HepG2 (cell line): ENCODE data around the gene SPTAN1. TPM values are rescaled to one million over a fixed set of nuclear protein-coding genes. Genes with fewer than 3 reads are reported as not detected.

Source experiments
- ATF2 ChIP-seq: sonication (generic); formaldehyde crosslinking; IDR thresholded peaks from 2 replicates; pipeline ENCODE4 v1.4.0; 2020; ENCODE audit warnings: missing genetic modification reagents
- CSRNP1 ChIP-seq: sonication (generic); formaldehyde crosslinking; IDR thresholded peaks from 2 replicates; pipeline ENCODE4 v1.8.1; 2023; ENCODE audit warnings: mild to moderate bottlenecking, missing genetic modification reagents
- FIP1L1 ChIP-seq: fragments of 200-400 bp; formaldehyde crosslinking; IDR thresholded peaks from 2 replicates; pipeline ENCODE4 v1.6.1; 2018; ENCODE audit warnings: low read depth, mild to moderate bottlenecking, low read length, moderate library complexity, borderline replicate concordance; ENCODE audit not compliant: insufficient read depth
- HMGA1 ChIP-seq: sonication (generic); formaldehyde crosslinking; conservative IDR thresholded peaks from 2 replicates; pipeline ENCODE4 v1.4.0; 2020; ENCODE audit warnings: missing genetic modification reagents
- JUN ChIP-seq: sonication (generic); formaldehyde crosslinking; IDR thresholded peaks from 2 replicates; pipeline ENCODE4 v1.4.0; 2020; ENCODE audit warnings: mild to moderate bottlenecking, missing genetic modification reagents
- KAT7 ChIP-seq: IDR thresholded peaks from 2 replicates; pipeline ENCODE4 v1.6.1; 2018; ENCODE audit warnings: borderline replicate concordance, missing compliant biosample characterization
- LBX2 ChIP-seq: sonication (generic); formaldehyde crosslinking; IDR thresholded peaks from 2 replicates; pipeline ENCODE4 v1.5.0; 2020; ENCODE audit warnings: missing genetic modification reagents, mild to moderate bottlenecking, borderline replicate concordance
- MEIS2 ChIP-seq: sonication (generic); formaldehyde crosslinking; IDR thresholded peaks from 2 replicates; pipeline ENCODE4 v1.9.0; 2021; ENCODE audit warnings: mild to moderate bottlenecking, missing genetic modification reagents
- MLLT10 ChIP-seq: sonication (generic); formaldehyde crosslinking; IDR thresholded peaks from 2 replicates; pipeline ENCODE4 v1.4.0; 2020; ENCODE audit warnings: missing genetic modification reagents
- MZF1 ChIP-seq: sonication (generic); formaldehyde crosslinking; IDR thresholded peaks from 2 replicates; pipeline ENCODE4 v1.8.1; 2023; ENCODE audit warnings: mild to moderate bottlenecking, missing genetic modification reagents, borderline replicate concordance
- NFE2L1 ChIP-seq: sonication (generic); formaldehyde crosslinking; IDR thresholded peaks from 2 replicates; pipeline ENCODE4 v1.4.0; 2020; ENCODE audit warnings: missing genetic modification reagents, mild to moderate bottlenecking, borderline replicate concordance
- PHF20 ChIP-seq: sonication (generic); formaldehyde crosslinking; IDR thresholded peaks from 2 replicates; pipeline ENCODE4 v1.5.0; 2020; ENCODE audit warnings: mild to moderate bottlenecking, missing genetic modification reagents
- RELA ChIP-seq: sonication (generic); formaldehyde crosslinking; IDR thresholded peaks from 2 replicates; pipeline ENCODE4 v1.4.0; 2020; ENCODE audit warnings: missing genetic modification reagents
- SP1 ChIP-seq, 2 experiments: fragments of 450-650 bp in 1 of 2; sonication (generic) in 1 of 2; formaldehyde crosslinking in 1 of 2; IDR thresholded peaks; 2 replicates each; pipeline versions ENCODE4 v1.4.0 to v1.6.1; 2016 to 2020; ENCODE audit warnings: missing genetic modification reagents in 1 of 2
- SP140L ChIP-seq: sonication (generic); formaldehyde crosslinking; IDR thresholded peaks from 2 replicates; pipeline ENCODE4 v1.4.0; 2020; ENCODE audit warnings: missing genetic modification reagents, borderline replicate concordance
- ZFP91 ChIP-seq: sonication (generic); formaldehyde crosslinking; IDR thresholded peaks from 2 replicates; pipeline ENCODE4 v1.9.0; 2022; ENCODE audit warnings: missing genetic modification reagents, mild to moderate bottlenecking, borderline replicate concordance
- ZIK1 ChIP-seq: sonication (generic); formaldehyde crosslinking; IDR thresholded peaks from 2 replicates; pipeline ENCODE4 v1.5.0; 2020; ENCODE audit warnings: mild to moderate bottlenecking, low read depth, missing genetic modification reagents, borderline replicate concordance
- ZNF510 ChIP-seq: sonication (generic); formaldehyde crosslinking; IDR thresholded peaks from 2 replicates; pipeline ENCODE4 v1.4.0; 2020; ENCODE audit warnings: low read depth, mild to moderate bottlenecking, missing genetic modification reagents
- ZNF816 ChIP-seq: sonication (generic); formaldehyde crosslinking; IDR thresholded peaks from 2 replicates; pipeline ENCODE4 v1.8.0; 2022; ENCODE audit warnings: missing genetic modification reagents, mild to moderate bottlenecking, borderline replicate concordance
- ZSCAN25 ChIP-seq: sonication (generic); formaldehyde crosslinking; IDR thresholded peaks from 2 replicates; pipeline ENCODE4 v1.8.0; 2022; ENCODE audit warnings: mild to moderate bottlenecking, missing genetic modification reagents
- polyA plus RNA-seq, 8 experiments: library from polyadenylated mRNA; depleted of rRNA in 3 of 8; stranded (reverse) in 7 of 8; unstranded in 1 of 8; fragments of >200 nt; fragmentation: Illumina TruSeq in 4 of 8; extraction: Trizol in 4 of 8; gene quantifications; 2 replicates each; pipeline versions ENCODE4 v1.2.1 to v1.2.3, GENCODE V29; 2011 to 2016; ENCODE audit warnings: low read depth in 4 of 8, missing spikeins in 1 of 8, mixed read lengths in 1 of 8; ENCODE audit not compliant: insufficient read depth in 1 of 8
- total RNA-seq, 5 experiments: library from RNA; depleted of rRNA; stranded (reverse); fragments of >200 nt; fragmentation: Illumina TruSeq; extraction: Trizol; gene quantifications; 2 replicates each; pipeline ENCODE4 v1.2.3, GENCODE V29; 2016; ENCODE audit warnings: low read depth in 1 of 5
- TF ChIP-seq, protein P1 (sequence below), 2 experiments: fragments of 450-650 bp in 1 of 2; sonication (generic) in 1 of 2; formaldehyde crosslinking; IDR thresholded peaks; 2 replicates each; pipeline versions ENCODE4 v1.5.0 to v1.8.0; 2020 to 2022; ENCODE audit warnings: mild to moderate bottlenecking in 1 of 2, missing genetic modification reagents in 1 of 2

Gene SPTAN1
- total and polyA plus RNA-seq, 2 of the 13 experiments (the other 11 are each of a cell fraction or from before 2014, with no cell fraction given), result 106 to 111 TPM

DNA sequence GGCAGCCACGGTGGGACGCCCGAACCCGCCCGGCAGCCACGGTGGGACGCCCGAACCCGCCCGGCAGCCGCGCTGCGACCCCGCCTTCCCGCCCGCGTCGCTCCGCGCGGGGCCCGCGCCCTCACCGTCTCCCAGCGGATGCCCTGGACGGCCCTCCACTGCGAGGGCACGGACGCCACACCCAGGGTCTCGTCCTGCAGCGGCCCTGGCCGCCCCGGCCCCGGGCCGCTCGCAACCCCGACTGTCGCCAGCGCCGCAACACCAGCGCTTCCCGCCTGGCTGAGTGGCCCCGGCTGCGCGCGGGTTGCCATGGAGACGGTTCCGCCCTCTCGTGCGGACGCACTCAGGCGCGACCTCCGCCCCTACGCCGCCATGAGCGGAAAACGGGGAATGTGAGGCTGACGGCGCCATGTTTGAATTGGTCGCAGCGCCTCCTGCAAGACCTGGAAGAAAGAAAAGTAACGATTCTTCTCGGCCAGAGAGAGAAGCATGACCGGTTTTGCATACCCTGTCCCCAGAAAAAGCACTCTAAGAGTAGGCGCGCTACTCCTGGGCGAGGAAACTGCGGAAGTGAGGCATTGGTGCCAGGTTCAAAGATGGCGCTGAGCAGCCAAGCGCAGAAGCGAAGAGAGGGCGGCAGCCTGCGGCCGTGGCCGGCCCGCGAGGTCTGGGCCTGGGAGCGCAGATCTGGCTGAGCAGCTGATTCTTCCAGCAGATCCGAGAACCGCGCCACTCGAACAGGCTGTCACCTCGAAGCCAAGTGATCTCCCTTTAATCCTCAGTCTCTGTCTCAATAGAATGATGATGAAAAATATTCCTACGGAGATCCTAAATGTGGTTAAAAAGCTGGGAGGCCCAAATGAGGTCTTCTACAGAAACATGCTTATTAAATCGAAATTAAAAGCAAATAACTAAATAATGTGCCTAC is 104.3 kb downstream of the SPTAN1 start, which contains the start of gene DYNC2I2 (continued):
- TF ChIP-seq, protein P1, sequence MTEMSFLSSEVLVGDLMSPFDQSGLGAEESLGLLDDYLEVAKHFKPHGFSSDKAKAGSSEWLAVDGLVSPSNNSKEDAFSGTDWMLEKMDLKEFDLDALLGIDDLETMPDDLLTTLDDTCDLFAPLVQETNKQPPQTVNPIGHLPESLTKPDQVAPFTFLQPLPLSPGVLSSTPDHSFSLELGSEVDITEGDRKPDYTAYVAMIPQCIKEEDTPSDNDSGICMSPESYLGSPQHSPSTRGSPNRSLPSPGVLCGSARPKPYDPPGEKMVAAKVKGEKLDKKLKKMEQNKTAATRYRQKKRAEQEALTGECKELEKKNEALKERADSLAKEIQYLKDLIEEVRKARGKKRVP (CRISPR knock-in tag; IDR thresholded peaks at IDR 0.05), result peak in 1 of 2 experiments; percentile 60; a peak in 1 of 4 replicates
- peak; percentile 93 for TF ChIP-seq ZFP91 (CRISPR knock-in tag)
- peak; percentile 79; the same call in 1 of the 2 replicates for TF ChIP-seq ZIK1 (CRISPR knock-in tag)
- TF ChIP-seq HMGA1 (CRISPR knock-in tag), result no peak
- TF ChIP-seq SP1 (IDR thresholded peaks at IDR 0.05), result no peak
- peak; percentile 76 for TF ChIP-seq SP1 (CRISPR knock-in tag; IDR thresholded peaks at IDR 0.05)
- TF ChIP-seq CSRNP1 (CRISPR knock-in tag), result 0 out of 2 replicates have a peak, but pooled peaks have one; percentile 22
- peak; percentile 59; the same call in 1 of the 2 replicates for TF ChIP-seq NFE2L1 (CRISPR knock-in tag)
- no peak for TF ChIP-seq MEIS2 (CRISPR knock-in tag)
- TF ChIP-seq SP140L (CRISPR knock-in tag), result no peak
- TF ChIP-seq MZF1, result no peak
- TF ChIP-seq RELA, result no peak; the same call in 1 of the 2 replicates
- peak; percentile 84; the same call in 1 of the 2 replicates for TF ChIP-seq ZNF816 (CRISPR knock-in tag)
- peak; percentile 44; the same call in 1 of the 2 replicates for TF ChIP-seq JUN (CRISPR knock-in tag)
- TF ChIP-seq PHF20 (CRISPR knock-in tag), result peak; percentile 89
- no peak for TF ChIP-seq KAT7
- TF ChIP-seq ZSCAN25 (CRISPR knock-in tag), result peak; percentile 59
- TF ChIP-seq FIP1L1, result no peak
- TF ChIP-seq LBX2 (CRISPR knock-in tag), result no peak
- TF ChIP-seq ZNF510 (CRISPR knock-in tag), result peak; percentile 91; the same call in 1 of the 2 replicates
- peak; percentile 62; the same call in 1 of the 2 replicates for TF ChIP-seq ATF2
- TF ChIP-seq MLLT10 (CRISPR knock-in tag), result no peak
